Spinal cord (tissue), 10 donors: ENCODE results near the gene NLRC5. TPM values are rescaled to one million over a fixed set of nuclear protein-coding genes. Genes with fewer than 3 reads are reported as not detected.
"Not testable (repeated sequence)": the region's sequence is repeated elsewhere in the genome, so short reads cannot be mapped to it uniquely, and the experiment has no call there.

Experiments used
- DNase-seq, 6 donors: peaks; one replicate each; pipeline versions ENCODE4 v3.0.0 to v3.0.0-alpha.2; 2013 to 2015; ENCODE audit warnings: low spot score in 6 of 6, low read depth in 4 of 6
- H3K27ac ChIP-seq: one replicate; pipeline ENCODE4 v1.5.1; 2013; ENCODE audit warnings: low read depth, low read length, control low read depth
- H3K27me3 ChIP-seq: one replicate; pipeline ENCODE4 v1.6.1; 2013; ENCODE audit warnings: low read length; ENCODE audit not compliant: control insufficient read depth, insufficient read depth
- H3K36me3 ChIP-seq: one replicate; pipeline ENCODE4 v1.6.1; 2013; ENCODE audit warnings: low read length; ENCODE audit not compliant: control insufficient read depth, insufficient read depth
- H3K4me1 ChIP-seq: one replicate; pipeline ENCODE4 v1.6.1; 2013; ENCODE audit warnings: low read length; ENCODE audit not compliant: control insufficient read depth, insufficient read depth
- H3K4me3 ChIP-seq: one replicate; pipeline ENCODE4 v1.5.1; 2013; ENCODE audit warnings: low read depth, low read length, control low read depth
- H3K9me3 ChIP-seq: one replicate; pipeline ENCODE4 v1.6.1; 2013; ENCODE audit warnings: low read length; ENCODE audit not compliant: control insufficient read depth, insufficient read depth
- WGBS: methylation state at CpG from one replicate; pipeline ENCODE4 v1.1.5; 2013; ENCODE audit warnings: missing lambda C conversion rate; ENCODE audit not compliant: insufficient coverage; 5-methylcytosine and 5-hydroxymethylcytosine counted together
- polyA plus RNA-seq, 2 donors: library from polyadenylated mRNA; unstranded; fragments of 120-200 nt; gene quantifications; one replicate each; pipeline ENCODE4 v1.2.1, GENCODE V29; 2013; ENCODE audit not compliant: insufficient read length in 2 of 2
- total RNA-seq, 2 donors: library from RNA; depleted of rRNA in 1 of 2; stranded (reverse); fragments of 120-200 nt in 1 of 2; fragments of >200 nt in 1 of 2; gene quantifications; one replicate each; pipeline versions ENCODE4 v1.2.3 to v1.2.4, GENCODE V29; 2013 to 2014
- donor health status: healthy.

NLRC5 gene
- total and polyA plus RNA-seq, 4 donors = 2.5 to 5.7 (median 4.8) TPM

- no peaks in the 10 kb centered on the region for H3K9me3 ChIP-seq
- H3K4me3 ChIP-seq = no peak overlapping the region
- peaks cover 21% of the 10 kb centered on the region for H3K4me1 ChIP-seq
- no peaks in the 10 kb centered on the region for H3K36me3 ChIP-seq
- H3K27me3 ChIP-seq = peaks cover 10% of the 10 kb centered on the region
- no peak overlapping the region for H3K27ac ChIP-seq
- 100% methylated on average over 2 of the region's 6 CpGs for WGBS
- DNase-seq = no peak
These were observed 1.0 kb upstream of the NLRC5 start for GRCh38 chr16:56988161-56988947.

- H3K9me3 ChIP-seq = no peaks in the 10 kb centered on the region
- H3K27me3 ChIP-seq = peaks cover 12% of the 10 kb centered on the region
- no peak for DNase-seq
- peaks cover 21% of the 10 kb centered on the region for H3K4me1 ChIP-seq
- H3K36me3 ChIP-seq = no peaks in the 10 kb centered on the region
- H3K4me3 ChIP-seq = peak overlapping the region; percentile 71
- 60% methylated on average over 1 of the region's 7 CpGs for WGBS
- H3K27ac ChIP-seq = no peak overlapping the region
These were observed 631 bp downstream of the NLRC5 start for GRCh38 chr16:56989988-56990387.

DNA sequence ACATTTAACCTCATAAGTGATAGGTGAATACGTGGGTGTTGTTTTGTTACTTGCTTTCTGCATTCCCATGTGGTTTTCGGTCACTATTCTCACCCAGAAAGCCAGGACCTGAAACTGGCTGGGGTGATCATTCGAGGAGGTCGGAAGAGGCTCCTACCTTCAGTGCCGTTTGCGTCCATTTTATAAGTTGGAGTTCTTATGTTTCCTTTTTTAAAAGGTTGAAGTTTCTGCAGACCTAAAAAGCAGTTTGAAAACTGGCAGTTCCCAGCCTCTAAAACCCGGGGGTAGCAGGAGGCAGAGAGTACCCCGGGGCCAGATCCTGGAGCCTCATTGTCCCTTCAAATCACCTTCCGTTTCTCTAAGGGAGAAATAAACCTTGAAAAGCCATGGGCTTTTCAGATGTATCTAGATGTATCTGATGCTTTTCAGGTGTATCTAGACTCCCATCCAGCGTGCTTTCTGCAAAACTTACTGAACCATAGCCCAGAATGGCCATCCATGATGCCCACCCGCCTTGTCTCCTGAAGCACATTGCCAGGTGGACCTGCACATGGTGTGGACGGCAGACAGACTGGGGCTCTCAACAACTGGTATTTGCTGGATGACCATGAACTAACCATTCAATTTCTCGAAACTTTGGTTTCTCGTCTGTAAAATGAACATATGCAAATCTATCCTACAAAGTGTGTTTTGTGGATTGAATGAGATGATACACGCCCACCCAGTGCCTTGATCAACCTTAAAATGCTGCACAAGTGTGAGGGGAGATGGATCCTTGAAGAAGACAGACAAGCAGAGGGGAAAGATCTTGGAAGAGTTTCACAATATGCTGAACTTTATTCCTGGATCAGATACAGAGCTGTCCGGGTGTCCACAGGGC, 1.3 kb downstream of the NLRC5 start:
- H3K36me3 ChIP-seq = no peaks in the 10 kb centered on the region
- 93% methylated on average over 9 of the region's 16 CpGs for WGBS
- peaks cover 21% of the 10 kb centered on the region for H3K4me1 ChIP-seq
- DNase-seq = no peak
- H3K4me3 ChIP-seq = no peak overlapping the region
- peaks cover 15% of the 10 kb centered on the region for H3K27me3 ChIP-seq
- H3K9me3 ChIP-seq = no peaks in the 10 kb centered on the region
- no peak overlapping the region for H3K27ac ChIP-seq

DNA sequence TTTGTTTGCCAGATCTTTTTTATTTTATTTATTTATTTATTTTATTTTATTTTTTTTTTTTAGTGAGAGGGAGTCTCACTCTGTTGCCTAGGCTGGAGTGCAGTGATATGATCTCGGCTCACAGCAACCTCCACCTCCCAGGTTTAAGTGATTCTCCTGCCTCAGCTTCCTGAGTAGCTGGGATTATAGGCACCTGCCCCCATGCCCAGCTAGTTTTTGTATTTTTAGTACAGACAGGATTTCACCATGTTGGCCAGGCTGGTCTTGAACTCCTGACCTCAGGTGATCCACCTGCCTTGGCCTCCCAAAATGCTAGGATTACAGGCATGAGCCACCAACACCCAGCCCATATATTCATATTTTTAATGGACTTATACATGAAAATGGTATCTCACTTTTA, 3.1 kb downstream of the NLRC5 start:
- WGBS = 100% methylated on average over 1 of the region's 1 CpG
- not testable (repeated sequence) for H3K27ac ChIP-seq, H3K9me3 ChIP-seq, DNase-seq, H3K36me3 ChIP-seq, H3K4me3 ChIP-seq
- peaks cover 21% of the 10 kb centered on the region for H3K4me1 ChIP-seq
- H3K27me3 ChIP-seq = peaks cover 15% of the 10 kb centered on the region

GRCh38 chr16:56993204-56993603, 3.8 kb downstream of the NLRC5 start:
- DNase-seq = no peak
- H3K4me1 ChIP-seq = peaks cover 21% of the 10 kb centered on the region
- no peak overlapping the region for H3K4me3 ChIP-seq
- H3K9me3 ChIP-seq = no peaks in the 10 kb centered on the region
- H3K36me3 ChIP-seq = no peaks in the 10 kb centered on the region
- H3K27me3 ChIP-seq = peaks cover 15% of the 10 kb centered on the region
- H3K27ac ChIP-seq = no peak overlapping the region
- WGBS = no CpG with 5 or more reads among the region's 2 CpGs

DNA sequence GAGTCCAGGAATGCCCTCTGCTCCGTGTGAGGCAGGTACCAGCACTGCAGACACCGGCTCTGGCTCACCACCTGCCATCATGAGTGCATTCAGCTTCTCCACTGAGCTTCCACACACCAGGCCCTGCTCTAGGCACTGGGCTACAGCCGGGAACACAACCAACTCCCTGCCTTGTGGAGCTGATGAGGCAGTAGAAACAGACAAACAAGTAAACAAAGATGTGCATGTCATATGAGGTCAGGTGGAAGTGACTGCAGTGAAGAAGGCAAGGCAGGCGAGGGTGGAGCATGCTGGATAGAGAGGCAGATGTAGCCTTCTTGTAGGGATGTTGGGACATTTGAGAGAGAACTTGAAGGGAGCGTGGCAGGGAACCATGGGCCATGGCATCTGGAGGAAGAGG, 5.0 kb downstream of the NLRC5 start:
- H3K36me3 ChIP-seq = no peaks in the 10 kb centered on the region
- H3K4me3 ChIP-seq = no peak overlapping the region
- peaks cover 11% of the 10 kb centered on the region for H3K27me3 ChIP-seq
- H3K4me1 ChIP-seq = peaks cover 14% of the 10 kb centered on the region
- WGBS = 72% methylated on average over 5 of the region's 5 CpGs
- no peak for DNase-seq
- H3K27ac ChIP-seq = no peak overlapping the region
- no peaks in the 10 kb centered on the region for H3K9me3 ChIP-seq

- H3K36me3 ChIP-seq = no peaks in the 10 kb centered on the region
- no peak overlapping the region for H3K27ac ChIP-seq
- peaks cover 11% of the 10 kb centered on the region for H3K27me3 ChIP-seq
- DNase-seq = no peak
- peaks cover 5% of the 10 kb centered on the region for H3K4me1 ChIP-seq
- H3K9me3 ChIP-seq = no peaks in the 10 kb centered on the region
- no peak overlapping the region for H3K4me3 ChIP-seq
- 62% methylated on average over 5 of the region's 12 CpGs for WGBS
These were observed 5.9 kb downstream of the NLRC5 start for GRCh38 chr16:56995136-56995805.

- DNase-seq = no peak
- WGBS = 90% methylated on average over 2 of the region's 5 CpGs
- Histone ChIP-seq H3K27ac (no peak overlapping the region), H3K27me3 (peaks cover 5% of the 10 kb centered on the region), H3K36me3 (no peaks in the 10 kb centered on the region), H3K4me3 (no peak overlapping the region), H3K4me1 (no peaks in the 10 kb centered on the region), H3K9me3 (no peaks in the 10 kb centered on the region)
These were observed 7.9 kb downstream of the NLRC5 start for GRCh38 chr16:56997264-56997663.

DNA sequence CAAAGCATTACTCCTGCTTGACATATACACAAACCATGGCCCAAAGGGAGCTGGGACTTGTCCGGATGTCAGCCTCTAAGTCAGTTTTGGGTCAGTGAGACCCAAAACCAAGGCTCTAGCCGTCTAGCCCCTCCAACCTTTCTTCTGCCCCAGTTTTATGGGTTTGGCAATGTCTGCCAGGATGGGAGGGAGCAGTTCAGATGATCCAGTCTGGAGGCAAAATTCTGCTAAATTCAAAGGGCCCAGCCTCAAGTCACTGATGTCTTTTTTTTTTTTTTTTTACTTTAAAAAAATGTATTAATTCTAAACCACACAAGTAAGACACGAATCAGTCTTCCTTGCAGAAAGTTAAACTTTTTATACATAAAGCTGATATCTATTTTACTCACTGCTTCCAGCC, 8.6 kb downstream of the NLRC5 start:
- Histone ChIP-seq H3K9me3 (no peaks in the 10 kb centered on the region), H3K4me1 (no peaks in the 10 kb centered on the region), H3K27me3 (peaks cover 5% of the 10 kb centered on the region), H3K4me3 (no peak overlapping the region), H3K36me3 (no peaks in the 10 kb centered on the region), H3K27ac (no peak overlapping the region)
- DNase-seq = no peak
- 100% methylated on average over 1 of the region's 3 CpGs for WGBS
